ENCODE results near the gene GTF3A.

DNA sequence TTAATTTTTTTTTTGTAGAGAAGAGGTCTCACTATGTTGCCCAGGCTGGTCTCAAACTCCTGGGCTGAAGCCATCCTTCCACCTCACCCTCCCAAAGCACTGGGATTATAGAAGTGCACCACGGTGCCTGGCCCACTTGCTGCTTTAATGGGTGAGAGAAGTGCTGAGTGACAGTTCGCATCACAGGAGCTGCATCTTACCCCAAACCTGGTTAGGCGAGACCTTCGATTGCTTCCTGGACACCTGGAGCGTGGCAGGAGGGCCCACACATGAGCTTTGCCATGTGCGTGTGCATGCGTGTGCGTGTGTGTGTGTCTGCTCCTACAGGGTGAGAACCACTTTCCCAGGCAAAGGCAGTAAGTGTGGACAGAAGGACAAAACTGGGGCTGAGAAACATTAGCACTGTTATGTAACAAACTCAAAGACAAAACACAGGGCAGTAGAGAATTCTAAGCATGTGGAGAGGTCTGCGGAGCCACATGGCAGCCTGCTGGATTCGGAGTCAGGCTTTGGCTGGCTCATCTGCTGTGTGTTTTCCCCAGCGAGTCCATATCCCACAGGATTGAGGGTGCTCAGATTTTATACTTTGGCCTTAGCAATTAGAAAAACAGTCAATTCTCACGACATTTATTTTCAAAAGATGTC is 37.6 kb downstream of the GTF3A start:
- TF ChIP-seq, protein P1, sequence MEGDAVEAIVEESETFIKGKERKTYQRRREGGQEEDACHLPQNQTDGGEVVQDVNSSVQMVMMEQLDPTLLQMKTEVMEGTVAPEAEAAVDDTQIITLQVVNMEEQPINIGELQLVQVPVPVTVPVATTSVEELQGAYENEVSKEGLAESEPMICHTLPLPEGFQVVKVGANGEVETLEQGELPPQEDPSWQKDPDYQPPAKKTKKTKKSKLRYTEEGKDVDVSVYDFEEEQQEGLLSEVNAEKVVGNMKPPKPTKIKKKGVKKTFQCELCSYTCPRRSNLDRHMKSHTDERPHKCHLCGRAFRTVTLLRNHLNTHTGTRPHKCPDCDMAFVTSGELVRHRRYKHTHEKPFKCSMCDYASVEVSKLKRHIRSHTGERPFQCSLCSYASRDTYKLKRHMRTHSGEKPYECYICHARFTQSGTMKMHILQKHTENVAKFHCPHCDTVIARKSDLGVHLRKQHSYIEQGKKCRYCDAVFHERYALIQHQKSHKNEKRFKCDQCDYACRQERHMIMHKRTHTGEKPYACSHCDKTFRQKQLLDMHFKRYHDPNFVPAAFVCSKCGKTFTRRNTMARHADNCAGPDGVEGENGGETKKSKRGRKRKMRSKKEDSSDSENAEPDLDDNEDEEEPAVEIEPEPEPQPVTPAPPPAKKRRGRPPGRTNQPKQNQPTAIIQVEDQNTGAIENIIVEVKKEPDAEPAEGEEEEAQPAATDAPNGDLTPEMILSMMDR (IDR thresholded peaks at IDR 0.05 in 2 of 3, conservative IDR thresholded peaks at IDR 0.05 in 1 of 3; ENCODE audit: borderline replicate concordance in 1 of 3, insufficient read depth in 1 of 3, low read depth in 2 of 3, low read length in 2 of 3) = no peak
- no peak for TF ChIP-seq EZH2phosphoT487 (IDR thresholded peaks at IDR 0.05; ENCODE audit: borderline replicate concordance)
- no peak for TF ChIP-seq POLR2AphosphoS5 (IDR thresholded peaks at IDR 0.05; ENCODE audit: low read depth, low read length)
- no peak for TF ChIP-seq POLR2A (IDR thresholded peaks at IDR 0.05; ENCODE audit: borderline replicate concordance, extremely low read depth, insufficient read depth, insufficient read length)

Data from HCT116 (cell line).